Measurements from ENCODE around the gene DOP1A. TPM values are rescaled to one million over a fixed set of nuclear protein-coding genes. Genes with fewer than 3 reads are reported as not detected.

DOP1A gene
- total RNA-seq, 4 donors from 2014 or later, result 32.8 to 48.1 (median 36.0) TPM

DNA sequence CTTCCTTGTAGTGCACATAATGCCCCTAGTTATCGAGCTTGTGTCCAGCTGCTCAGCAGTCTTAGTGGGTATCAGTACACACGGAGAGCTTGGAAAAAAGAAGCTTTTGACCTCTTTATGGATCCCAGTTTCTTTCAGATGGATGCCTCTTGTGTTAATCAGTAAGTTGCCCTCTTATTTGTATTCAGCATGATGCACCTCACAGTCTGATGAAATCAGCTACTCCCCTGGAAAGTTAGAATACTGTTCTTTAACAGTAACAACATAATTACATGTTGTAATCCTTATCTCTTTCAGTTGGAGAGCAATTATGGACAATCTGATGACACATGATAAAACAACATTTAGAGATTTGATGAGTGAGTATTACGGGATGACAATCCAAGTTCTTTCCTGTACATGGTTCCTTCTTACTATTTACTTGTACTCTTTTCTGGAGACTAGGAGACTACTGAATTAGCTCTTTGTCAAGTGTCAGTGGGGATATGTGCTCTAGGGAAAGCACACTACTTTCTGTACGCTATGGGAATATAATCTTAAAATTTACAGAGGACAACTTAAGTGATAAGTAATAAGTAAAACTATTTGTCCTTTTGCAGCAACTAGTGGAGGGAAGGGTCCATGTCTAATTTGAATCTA, 86.5 kb downstream of the DOP1A start:
- TF ChIP-seq POLR2A (IDR thresholded peaks at IDR 0.05) (no peak), POLR2AphosphoS5 (IDR thresholded peaks at IDR 0.05) (no peak), EP300 (IDR thresholded peaks at IDR 0.05) (no peak)
- Histone ChIP-seq H3K4me3 (no peak overlapping the region), H3K27ac (no peak overlapping the region), H3K27me3 (no peaks in the 10 kb centered on the region), H3K36me3 (peaks cover 4 to 98% of the 10 kb centered on the region in 2 donors), H3K9me3 (no peaks in the 10 kb centered on the region), H3K4me1 (no peaks in the 10 kb centered on the region)
- no peak for ATAC-seq
- WGBS, 2 donors (ENCODE audit: low coverage in 1 of 2), result 72 to 73% methylated on average over 2 to 4 of the region's 4 CpGs

DNA sequence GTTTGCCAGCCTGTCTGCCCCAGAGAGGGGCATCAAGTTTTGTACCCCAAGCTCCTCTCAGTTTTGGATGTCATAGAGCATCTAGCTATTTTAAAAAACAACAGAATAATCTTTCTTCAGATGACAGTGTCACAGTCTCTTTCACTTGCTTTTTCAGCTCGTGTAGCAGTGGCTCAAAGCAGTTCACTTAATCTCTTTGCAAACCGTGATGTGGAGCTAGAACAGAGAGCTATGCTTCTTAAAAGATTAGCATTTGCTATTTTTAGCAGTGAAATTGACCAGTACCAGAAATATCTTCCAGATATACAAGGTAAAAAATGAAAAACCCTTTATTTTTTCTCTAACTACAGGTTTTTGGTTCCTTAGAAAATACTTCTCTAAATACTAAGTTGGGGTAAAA, 88.3 kb downstream of the DOP1A start:
- Histone ChIP-seq H3K9me3 (no peaks in the 10 kb centered on the region), H3K27ac (no peak overlapping the region), H3K4me3 (no peak overlapping the region), H3K36me3 (peaks cover 4 to 99% of the 10 kb centered on the region in 2 donors), H3K4me1 (no peaks in the 10 kb centered on the region), H3K27me3 (no peaks in the 10 kb centered on the region)
- no peak for ATAC-seq
- WGBS, 2 donors (ENCODE audit: low coverage in 1 of 2), result 40 to 74% methylated on average over 2 of the region's 2 CpGs
- TF ChIP-seq POLR2AphosphoS5 (IDR thresholded peaks at IDR 0.05) (no peak), POLR2A (IDR thresholded peaks at IDR 0.05) (no peak), EP300 (IDR thresholded peaks at IDR 0.05) (no peak)
- TF ChIP-seq, protein P1, sequence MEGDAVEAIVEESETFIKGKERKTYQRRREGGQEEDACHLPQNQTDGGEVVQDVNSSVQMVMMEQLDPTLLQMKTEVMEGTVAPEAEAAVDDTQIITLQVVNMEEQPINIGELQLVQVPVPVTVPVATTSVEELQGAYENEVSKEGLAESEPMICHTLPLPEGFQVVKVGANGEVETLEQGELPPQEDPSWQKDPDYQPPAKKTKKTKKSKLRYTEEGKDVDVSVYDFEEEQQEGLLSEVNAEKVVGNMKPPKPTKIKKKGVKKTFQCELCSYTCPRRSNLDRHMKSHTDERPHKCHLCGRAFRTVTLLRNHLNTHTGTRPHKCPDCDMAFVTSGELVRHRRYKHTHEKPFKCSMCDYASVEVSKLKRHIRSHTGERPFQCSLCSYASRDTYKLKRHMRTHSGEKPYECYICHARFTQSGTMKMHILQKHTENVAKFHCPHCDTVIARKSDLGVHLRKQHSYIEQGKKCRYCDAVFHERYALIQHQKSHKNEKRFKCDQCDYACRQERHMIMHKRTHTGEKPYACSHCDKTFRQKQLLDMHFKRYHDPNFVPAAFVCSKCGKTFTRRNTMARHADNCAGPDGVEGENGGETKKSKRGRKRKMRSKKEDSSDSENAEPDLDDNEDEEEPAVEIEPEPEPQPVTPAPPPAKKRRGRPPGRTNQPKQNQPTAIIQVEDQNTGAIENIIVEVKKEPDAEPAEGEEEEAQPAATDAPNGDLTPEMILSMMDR (IDR thresholded peaks at IDR 0.05), result no peak

DNA sequence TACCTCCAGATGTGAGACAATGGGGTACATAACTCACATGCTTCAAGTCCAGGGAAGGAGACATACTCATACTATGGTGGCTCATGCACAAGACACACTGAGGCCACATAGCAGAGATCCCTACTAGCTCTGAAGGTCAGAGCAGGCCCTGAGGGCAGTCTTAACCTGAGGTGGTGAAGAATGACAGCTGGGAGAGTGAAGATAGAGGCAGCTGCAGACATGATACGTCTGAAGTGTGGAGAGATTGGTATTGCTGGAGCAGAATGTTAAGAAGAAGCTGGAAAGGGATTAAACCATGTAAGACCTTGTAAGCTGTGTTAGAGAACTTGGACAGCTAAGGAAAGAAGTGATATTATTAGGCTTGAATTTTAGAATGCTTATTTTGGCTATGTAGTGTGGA, 92.7 kb downstream of the DOP1A start:
- no peak for ATAC-seq
- H3K36me3 ChIP-seq, result peaks cover 5 to 95% of the 10 kb centered on the region in 2 donors
- WGBS, 2 donors (ENCODE audit: low coverage in 1 of 2), result 78 to 100% methylated on average over 1 of the region's 1 CpG

DNA sequence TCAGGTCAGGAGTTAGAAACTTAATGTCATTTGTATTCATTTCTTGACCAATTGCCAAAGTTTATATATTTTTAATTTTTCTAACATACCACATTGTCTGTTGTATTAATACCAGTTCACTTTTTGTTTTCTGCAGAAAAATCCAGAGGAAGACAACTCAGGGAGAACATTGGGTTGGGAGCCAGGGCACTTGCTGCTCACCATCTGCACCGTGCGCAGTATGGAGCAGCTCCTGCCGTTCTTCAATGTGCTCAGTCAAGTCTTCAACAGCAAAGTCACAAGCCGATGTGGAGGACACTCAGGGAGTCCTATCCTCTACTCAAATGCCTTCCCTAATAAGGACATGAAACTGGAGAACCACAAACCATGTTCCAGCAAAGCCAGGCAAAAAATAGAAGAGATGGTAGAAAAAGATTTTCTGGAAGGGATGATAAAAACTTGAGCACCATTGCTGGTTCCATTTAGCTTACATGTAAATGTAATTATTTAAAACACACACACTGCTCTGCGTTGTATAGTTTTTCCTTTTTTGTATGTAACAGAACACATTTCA, 100.3 kb downstream of the DOP1A start:
- H3K9me3 ChIP-seq, result no peaks in the 10 kb centered on the region
- TF ChIP-seq EP300 (IDR thresholded peaks at IDR 0.05) (no peak), POLR2A (IDR thresholded peaks at IDR 0.05) (no peak), POLR2AphosphoS5 (IDR thresholded peaks at IDR 0.05) (no peak)
- TF ChIP-seq, protein P1 (IDR thresholded peaks at IDR 0.05), result no peak
- no peaks in the 10 kb centered on the region for H3K4me1 ChIP-seq
- H3K27me3 ChIP-seq, result no peaks in the 10 kb centered on the region
- no peak overlapping the region for H3K27ac ChIP-seq
- ATAC-seq, result no peak
- WGBS, 2 donors (ENCODE audit: low coverage in 1 of 2), result 81 to 87% methylated on average over 3 to 5 of the region's 5 CpGs
- peaks cover 10 to 100% of the 10 kb centered on the region in 2 donors for H3K36me3 ChIP-seq
- H3K4me3 ChIP-seq, result no peak overlapping the region

More for the DNA sequence above, 92.7 kb downstream of the DOP1A start:
- no peak for TF ChIP-seq POLR2A (IDR thresholded peaks at IDR 0.05)
- TF ChIP-seq, protein P1 (IDR thresholded peaks at IDR 0.05), result no peak
- no peak for TF ChIP-seq EP300 (IDR thresholded peaks at IDR 0.05)
- TF ChIP-seq POLR2AphosphoS5 (IDR thresholded peaks at IDR 0.05), result no peak
- no peaks in the 10 kb centered on the region for H3K9me3 ChIP-seq
- no peaks in the 10 kb centered on the region for H3K27me3 ChIP-seq
- no peak overlapping the region for H3K27ac ChIP-seq
- H3K4me1 ChIP-seq, result no peaks in the 10 kb centered on the region
- H3K4me3 ChIP-seq, result no peak overlapping the region

DNA sequence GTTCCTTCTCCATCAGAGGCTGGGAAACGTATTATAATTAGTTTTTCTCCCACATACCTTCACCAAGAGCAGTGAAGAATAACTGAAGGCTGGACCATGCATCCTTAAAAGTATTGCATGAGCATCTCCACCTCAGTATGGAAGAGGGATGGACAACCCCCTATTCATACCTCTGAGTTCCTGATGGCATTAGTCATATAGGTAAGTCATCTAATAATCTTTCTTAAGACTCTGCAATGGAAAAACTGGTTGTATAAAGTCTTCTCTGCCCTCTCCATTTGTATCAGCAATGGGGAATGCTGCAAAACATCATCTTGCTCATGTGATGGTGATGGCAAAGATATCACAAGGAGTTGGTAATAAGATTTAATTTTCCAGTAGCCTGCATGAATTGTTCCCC, 101.1 kb downstream of the DOP1A start:
- Histone ChIP-seq H3K4me1 (no peaks in the 10 kb centered on the region), H3K36me3 (peaks cover 12 to 100% of the 10 kb centered on the region in 2 donors), H3K4me3 (no peak overlapping the region), H3K27ac (no peak overlapping the region), H3K9me3 (no peaks in the 10 kb centered on the region), H3K27me3 (no peaks in the 10 kb centered on the region)
- no peak for ATAC-seq
- WGBS, 2 donors (ENCODE audit: low coverage in 1 of 2), result 90% methylated on average over 1 of the region's 1 CpG; no CpG with 5 or more reads in 1 of the 2 donors
- TF ChIP-seq, protein P1 (IDR thresholded peaks at IDR 0.05), result no peak
- no peak for TF ChIP-seq POLR2AphosphoS5 (IDR thresholded peaks at IDR 0.05)

Data from gastroesophageal sphincter (tissue), 4 donors.